Activated T-cell treated with anti-CD3 and anti-CD28 coated beads, Interleukin-2, amount 50 U/mL, for 72 hours (primary cell): ENCODE results near the gene ARHGAP32. TPM values are rescaled to one million over a fixed set of nuclear protein-coding genes. Genes with fewer than 3 reads are reported as not detected.

ENCODE experiments used
- ATAC-seq, 2 donors: fragments of 150-1000 bp; cut with Tn5 transposase; replicated peaks in 1 of 2; 2 replicates each; pipeline ENCODE4 v1.10.0; 2021; ENCODE audit warnings: moderate library complexity in 2 of 2, mild to moderate bottlenecking in 1 of 2
- DNase-seq, 2 donors: peaks; one replicate each; pipeline ENCODE4 v3.0.0; 2021 to 2022; ENCODE audit warnings: mixed read lengths in 1 of 2
- H3K27ac Mint-ChIP-seq: one replicate; pipeline ENCODE4 v1.8.0; 2022; ENCODE audit warnings: mild to moderate bottlenecking, moderate library complexity, mixed read lengths
- H3K27me3 Mint-ChIP-seq: one replicate; pipeline ENCODE4 v1.8.0; 2022; ENCODE audit warnings: low read depth, mixed read lengths
- H3K36me3 Mint-ChIP-seq, 2 donors: one replicate each; pipeline ENCODE4 v1.8.0; 2022; ENCODE audit warnings: mixed read lengths in 2 of 2, mild to moderate bottlenecking in 1 of 2; ENCODE audit not compliant: insufficient read depth in 2 of 2
- H3K4me1 Mint-ChIP-seq: one replicate; pipeline ENCODE4 v1.8.0; 2022; ENCODE audit warnings: low read depth, mixed read lengths
- H3K4me3 Mint-ChIP-seq, 2 donors: one replicate each; pipeline ENCODE4 v1.8.0; 2022; ENCODE audit warnings: mild to moderate bottlenecking in 2 of 2, mixed read lengths in 2 of 2, moderate library complexity in 2 of 2
- H3K9me3 Mint-ChIP-seq, 2 donors: one replicate each; pipeline ENCODE4 v1.8.0; 2022; ENCODE audit warnings: mixed read lengths in 2 of 2
- total RNA-seq, 2 donors: library from RNA; stranded (reverse); gene quantifications; one replicate each; pipeline ENCODE4 v1.2.3, GENCODE V29; 2022

ARHGAP32 gene
- total RNA-seq, 2 donors from 2014 or later: 10.9 TPM

DNA sequence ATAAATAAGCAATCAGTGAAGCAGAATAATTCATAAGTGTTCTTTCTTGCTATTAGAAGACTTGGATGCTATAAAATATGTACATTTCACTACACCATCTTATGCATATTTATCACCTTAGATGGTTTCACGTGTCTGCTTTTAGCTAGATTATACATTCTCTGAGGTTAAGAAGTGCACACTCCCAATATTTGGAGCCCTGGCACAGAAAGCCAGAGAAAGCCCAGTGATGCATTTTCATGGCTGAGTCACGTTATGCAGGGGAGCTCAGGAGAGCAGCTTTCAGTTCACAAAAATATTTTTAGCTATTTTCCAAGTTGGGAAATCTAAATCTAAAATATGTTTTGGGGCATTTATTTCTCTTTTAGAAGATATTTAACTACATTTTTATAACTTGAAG, 244.4 kb downstream of the ARHGAP32 start:
- DNase-seq (no peak), ATAC-seq (no peak)
- Mint-ChIP-seq H3K4me1 (no peaks in the 10 kb centered on the region), H3K27ac (no peak overlapping the region), H3K9me3 (no peaks in the 10 kb centered on the region), H3K36me3 (no peaks in the 10 kb centered on the region), H3K27me3 (peaks cover 22% of the 10 kb centered on the region), H3K4me3 (no peak overlapping the region)

- ATAC-seq (no peak), DNase-seq (no peak)
- H3K27me3 Mint-ChIP-seq: peaks cover 20% of the 10 kb centered on the region
- H3K4me1 Mint-ChIP-seq: no peaks in the 10 kb centered on the region
- H3K9me3 Mint-ChIP-seq: no peaks in the 10 kb centered on the region
- H3K27ac Mint-ChIP-seq: no peak overlapping the region
- H3K36me3 Mint-ChIP-seq: no peaks in the 10 kb centered on the region
- no peak overlapping the region for H3K4me3 Mint-ChIP-seq
Measured at GRCh38 chr11:128946648-128947047, 245.5 kb downstream of the ARHGAP32 start.

GRCh38 chr11:128943428-128943976, 248.6 kb downstream of the ARHGAP32 start:
- H3K36me3 Mint-ChIP-seq: no peaks in the 10 kb centered on the region
- H3K4me1 Mint-ChIP-seq: no peaks in the 10 kb centered on the region
- no peak overlapping the region for H3K27ac Mint-ChIP-seq
- H3K4me3 Mint-ChIP-seq: no peak overlapping the region
- DNase-seq (no peak), ATAC-seq (no peak)
- peaks cover 11% of the 10 kb centered on the region for H3K27me3 Mint-ChIP-seq
- no peaks in the 10 kb centered on the region for H3K9me3 Mint-ChIP-seq

DNA sequence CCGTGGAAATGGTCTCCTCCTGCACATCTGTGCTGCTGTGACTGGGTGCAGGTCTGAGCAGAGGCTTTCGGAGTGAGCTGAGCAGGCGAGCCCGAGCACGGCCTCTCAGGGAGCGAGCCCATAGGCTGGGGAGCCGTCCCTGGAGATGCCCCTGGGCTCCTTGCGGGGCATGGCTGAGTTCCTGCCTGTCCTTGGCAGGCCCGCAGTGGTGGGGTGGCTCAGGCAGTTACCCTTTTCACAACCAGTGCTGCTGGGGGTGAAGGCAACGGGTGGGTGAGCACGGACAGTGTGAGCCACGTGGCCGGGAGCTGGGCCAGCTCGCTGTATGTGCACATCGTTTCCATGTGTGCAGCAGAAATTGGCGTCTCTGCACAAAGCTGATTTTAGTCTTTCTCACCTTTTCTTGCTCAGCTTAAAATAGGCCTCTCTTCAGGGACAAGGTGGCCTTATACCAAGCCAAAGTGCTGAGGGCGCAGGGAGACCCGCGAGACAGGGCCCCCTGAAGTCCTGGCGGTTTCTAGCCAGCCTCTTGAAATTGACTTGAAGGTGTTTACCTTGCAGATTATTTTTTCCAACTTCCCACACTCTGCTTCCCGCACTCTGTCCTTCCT, 249.2 kb downstream of the ARHGAP32 start, which contains the start of gene TP53AIP1:
Gene TP53AIP1, minus strand, starts transcription at position 55 of the 611 bp plus-strand sequence. CDS start 5,053 bp downstream, outside the sequence.
- no peak within 1 kb of the TSS for H3K27ac Mint-ChIP-seq
- DNase-seq (no peak), ATAC-seq (no peak)
- H3K4me3 Mint-ChIP-seq: no peak within 1 kb of the TSS
- H3K36me3 Mint-ChIP-seq: no peaks in the 10 kb centered on the region
- no peaks in the 10 kb centered on the region for H3K9me3 Mint-ChIP-seq
- peaks cover 7% of the 10 kb centered on the region for H3K27me3 Mint-ChIP-seq
- H3K4me1 Mint-ChIP-seq: no peaks in the 10 kb centered on the region

DNA sequence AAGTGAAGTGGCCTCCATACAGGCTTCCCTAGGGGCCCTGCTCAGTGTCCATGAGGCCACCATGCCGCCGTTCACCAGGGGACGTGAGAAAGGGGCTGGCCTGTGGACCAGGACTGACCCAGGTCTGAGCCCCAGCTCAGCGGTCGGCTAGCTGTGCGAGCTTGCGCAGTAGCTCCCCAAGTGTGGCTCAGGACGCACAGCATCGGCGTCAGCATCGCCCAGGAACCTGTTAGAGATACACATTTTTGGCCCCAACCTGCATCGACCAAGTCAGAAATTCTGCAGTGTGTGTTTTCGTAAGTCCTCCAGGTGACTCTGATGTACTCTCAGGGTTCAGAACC, 249.9 kb downstream of the ARHGAP32 start:
- Mint-ChIP-seq H3K9me3 (no peaks in the 10 kb centered on the region), H3K4me3 (no peak overlapping the region), H3K4me1 (no peaks in the 10 kb centered on the region), H3K27me3 (peaks cover 7% of the 10 kb centered on the region), H3K27ac (no peak overlapping the region), H3K36me3 (no peaks in the 10 kb centered on the region)
- DNase-seq (no peak), ATAC-seq (no peak)

DNA sequence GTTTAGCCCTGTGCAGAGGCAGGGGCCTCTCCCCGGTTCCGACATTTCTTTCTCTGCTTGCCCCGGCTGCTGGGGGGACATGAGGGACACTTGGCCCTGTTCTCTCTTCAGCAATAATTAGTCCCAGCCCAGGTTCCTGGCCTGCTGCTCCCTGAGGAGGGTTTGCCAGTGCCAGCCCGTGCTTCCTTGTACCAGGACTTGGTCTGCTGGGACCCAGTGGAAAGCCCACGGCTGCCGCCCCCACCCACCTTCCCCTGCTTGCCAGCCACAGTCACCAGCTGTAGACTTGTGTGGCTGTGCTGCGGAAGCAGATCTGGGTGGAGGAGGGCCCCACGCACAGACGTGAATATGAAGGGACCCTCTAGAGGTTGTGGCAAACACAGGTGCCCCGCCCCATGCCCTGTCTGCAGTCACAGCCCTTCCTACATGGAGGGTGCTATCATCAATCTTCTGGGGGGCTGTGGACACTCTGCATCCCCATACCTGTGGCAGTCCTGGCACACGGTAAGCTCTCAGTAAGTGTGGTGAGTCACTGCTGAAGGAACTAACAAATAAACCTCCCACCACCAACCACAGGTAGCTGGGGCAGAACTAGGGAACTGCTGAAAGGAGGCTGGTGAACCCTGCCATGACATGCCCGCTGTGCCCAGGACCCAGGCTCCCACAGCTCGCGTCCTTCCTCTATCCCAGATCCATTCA, 250.4 kb downstream of the ARHGAP32 start:
- Mint-ChIP-seq H3K4me1 (no peaks in the 10 kb centered on the region), H3K9me3 (no peaks in the 10 kb centered on the region), H3K27me3 (peaks cover 7% of the 10 kb centered on the region), H3K4me3 (no peak overlapping the region), H3K27ac (no peak overlapping the region), H3K36me3 (no peaks in the 10 kb centered on the region)
- ATAC-seq (no peak), DNase-seq (no peak)

DNA sequence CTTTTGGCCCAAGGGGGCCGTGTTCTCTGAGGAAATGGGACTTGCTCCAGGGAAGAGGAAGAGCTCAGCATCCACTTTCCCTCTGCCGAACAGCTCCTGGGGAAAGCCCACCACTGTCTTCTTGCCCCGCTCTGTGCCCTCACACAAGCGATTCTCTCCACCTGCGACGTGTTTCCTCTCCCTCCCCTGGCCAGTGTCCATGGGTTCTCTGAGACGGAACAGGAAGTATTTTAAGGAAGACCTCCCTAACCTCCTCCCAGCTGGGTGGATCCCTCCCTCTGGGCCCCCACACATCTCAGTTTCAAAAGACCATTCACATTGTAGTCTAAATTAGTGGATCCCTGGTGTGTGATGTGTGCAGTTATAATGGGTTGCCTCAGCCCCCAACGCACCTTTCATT, 251.0 kb downstream of the ARHGAP32 start:
- Mint-ChIP-seq H3K4me3 (no peak overlapping the region), H3K4me1 (no peaks in the 10 kb centered on the region), H3K9me3 (no peaks in the 10 kb centered on the region), H3K27me3 (peaks cover 7% of the 10 kb centered on the region), H3K36me3 (no peaks in the 10 kb centered on the region), H3K27ac (no peak overlapping the region)
- DNase-seq (no peak), ATAC-seq (no peak)

GRCh38 chr11:128940603-128941002, 251.5 kb downstream of the ARHGAP32 start:
- Mint-ChIP-seq H3K4me3 (no peak overlapping the region), H3K27me3 (peaks cover 7% of the 10 kb centered on the region), H3K9me3 (no peaks in the 10 kb centered on the region), H3K4me1 (no peaks in the 10 kb centered on the region), H3K27ac (no peak overlapping the region), H3K36me3 (no peaks in the 10 kb centered on the region)
- no peak for DNase-seq
- ATAC-seq: no peak

DNA sequence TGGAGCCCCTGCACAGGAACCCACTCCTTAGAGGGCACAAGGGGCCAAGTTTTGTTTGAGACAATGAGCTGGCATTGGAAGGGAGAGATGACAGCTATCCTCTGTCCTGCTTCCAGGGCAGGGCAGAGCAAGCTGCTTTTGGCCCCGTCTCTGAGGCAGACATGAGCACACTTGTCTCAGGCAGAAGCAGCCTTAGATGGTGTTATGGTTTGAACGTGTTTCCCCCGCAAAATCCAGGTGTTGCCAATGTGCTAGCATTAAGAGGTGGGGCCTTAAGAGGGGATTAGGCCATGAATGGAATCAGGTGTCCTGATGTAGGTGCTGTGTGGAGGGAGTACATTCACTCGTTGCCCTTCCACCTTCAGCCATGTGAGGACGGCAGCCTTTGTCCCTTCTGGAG, 252.0 kb downstream of the ARHGAP32 start:
- ATAC-seq (no peak), DNase-seq (no peak)
- Mint-ChIP-seq H3K36me3 (no peaks in the 10 kb centered on the region), H3K27me3 (peaks cover 5% of the 10 kb centered on the region), H3K4me1 (no peaks in the 10 kb centered on the region), H3K4me3 (no peak overlapping the region), H3K9me3 (no peaks in the 10 kb centered on the region), H3K27ac (no peak overlapping the region)

DNA sequence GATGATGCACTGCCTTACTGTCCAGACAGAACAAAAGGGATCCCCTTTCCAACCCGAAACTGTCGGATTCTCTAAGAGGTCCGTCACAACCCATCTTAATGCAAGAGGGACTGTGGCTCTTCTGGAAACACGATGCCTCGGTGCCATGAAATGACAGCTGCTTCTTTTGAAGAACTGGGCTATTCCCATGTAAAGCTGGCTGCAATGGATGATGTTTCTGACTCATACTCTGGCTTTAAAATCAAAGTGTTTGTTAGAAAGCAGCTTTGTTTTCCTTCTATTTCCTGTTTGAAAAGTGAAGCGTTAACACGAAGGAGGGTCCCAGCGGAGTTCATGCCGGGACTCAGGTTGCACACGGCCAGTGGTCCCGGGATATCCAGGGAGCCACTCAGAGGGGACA, 252.5 kb downstream of the ARHGAP32 start:
- no peaks in the 10 kb centered on the region for H3K4me1 Mint-ChIP-seq

DNA sequence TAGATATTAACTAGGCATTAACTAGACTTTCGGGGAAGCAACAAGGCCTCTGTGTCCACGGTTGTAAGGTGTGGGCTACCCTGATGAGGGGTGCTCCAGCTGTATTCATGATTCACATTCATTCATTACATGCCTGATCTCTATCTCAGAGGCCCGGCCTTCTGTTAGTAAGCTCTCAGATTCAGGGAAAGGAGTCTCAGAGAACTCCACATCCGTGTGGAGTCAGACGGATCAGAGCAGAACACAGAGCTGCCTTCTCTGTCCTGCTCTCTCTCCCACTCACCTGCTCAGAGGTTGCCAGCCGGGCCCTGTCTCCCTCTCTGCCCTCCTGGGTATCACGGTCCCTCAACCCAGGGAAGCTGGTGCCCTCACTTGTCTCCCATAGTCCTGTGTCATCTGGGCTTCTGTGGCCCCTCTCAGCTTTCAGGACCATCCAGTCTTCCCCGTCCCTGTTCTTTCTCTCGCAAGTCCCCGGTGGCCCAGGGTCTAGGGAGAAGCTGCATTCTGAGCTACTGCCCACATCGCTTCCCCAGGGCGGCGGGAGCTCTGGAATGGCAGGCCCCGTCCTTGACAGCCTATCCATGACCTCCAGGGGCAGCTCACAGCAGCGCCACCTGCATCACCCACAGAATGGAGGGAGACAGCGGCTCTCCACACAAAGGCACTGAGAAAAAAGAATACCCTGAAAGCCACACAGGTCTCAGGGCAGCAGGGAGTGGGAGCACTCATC, 253.8 kb downstream of the ARHGAP32 start:
- Mint-ChIP-seq H3K4me1 (no peaks in the 10 kb centered on the region), H3K27ac (no peak overlapping the region)

More for the DNA sequence above, 252.5 kb downstream of the ARHGAP32 start:
- DNase-seq (no peak), ATAC-seq (no peak)
- Mint-ChIP-seq H3K9me3 (no peaks in the 10 kb centered on the region), H3K27me3 (no peaks in the 10 kb centered on the region), H3K36me3 (no peaks in the 10 kb centered on the region), H3K4me3 (no peak overlapping the region), H3K27ac (no peak overlapping the region)

GRCh38 chr11:128937480-128937879, 254.6 kb downstream of the ARHGAP32 start:
- Mint-ChIP-seq H3K27me3 (no peaks in the 10 kb centered on the region), H3K4me1 (no peaks in the 10 kb centered on the region), H3K4me3 (no peak overlapping the region), H3K9me3 (no peaks in the 10 kb centered on the region), H3K27ac (no peak overlapping the region), H3K36me3 (no peaks in the 10 kb centered on the region)
- DNase-seq: no peak
- no peak for ATAC-seq

More for the DNA sequence above, 253.8 kb downstream of the ARHGAP32 start:
- no peaks in the 10 kb centered on the region for H3K9me3 Mint-ChIP-seq
- no peaks in the 10 kb centered on the region for H3K36me3 Mint-ChIP-seq
- H3K4me3 Mint-ChIP-seq: no peak overlapping the region
- DNase-seq: no peak
- no peak for ATAC-seq
- no peaks in the 10 kb centered on the region for H3K27me3 Mint-ChIP-seq

- ATAC-seq: no peak
- no peaks in the 10 kb centered on the region for H3K36me3 Mint-ChIP-seq
- H3K4me1 Mint-ChIP-seq: no peaks in the 10 kb centered on the region
- no peaks in the 10 kb centered on the region for H3K9me3 Mint-ChIP-seq
- no peak overlapping the region for H3K27ac Mint-ChIP-seq
- DNase-seq: no peak
- no peaks in the 10 kb centered on the region for H3K27me3 Mint-ChIP-seq
- H3K4me3 Mint-ChIP-seq: no peak overlapping the region
Measured at GRCh38 chr11:128936606-128937251, 255.4 kb downstream of the ARHGAP32 start.
